H9 (cell line): Measurements from ENCODE around the gene APPL2. TPM values are rescaled to one million over a fixed set of nuclear protein-coding genes. Genes with fewer than 3 reads are reported as not detected.

Experiments used
- DNase-seq: peaks from one replicate; pipeline ENCODE4 v3.0.0-alpha.2; 2017
- H2AFZ ChIP-seq: one replicate; pipeline ENCODE4 v1.6.1; 2013; ENCODE audit warnings: mild to moderate bottlenecking, low read length, control low read depth, moderate library complexity
- H2AK5ac ChIP-seq: 2 replicates; pipeline ENCODE4 v1.6.1; 2013; ENCODE audit warnings: low read length, control low read depth, mixed read lengths; ENCODE audit not compliant: insufficient read length
- H2BK120ac ChIP-seq: one replicate; pipeline ENCODE4 v1.6.1; 2013; ENCODE audit warnings: low read depth, mild to moderate bottlenecking, low read length, control low read depth, inconsistent platforms; ENCODE audit not compliant: poor library complexity, severe bottlenecking
- H2BK12ac ChIP-seq: 2 replicates; pipeline ENCODE4 v1.6.1; 2013; ENCODE audit warnings: low read length, control low read depth, mixed read lengths, low read depth; ENCODE audit not compliant: insufficient read length
- H2BK15ac ChIP-seq: 2 replicates; pipeline ENCODE4 v1.6.1; 2013; ENCODE audit warnings: low read depth, low read length, control low read depth
- H2BK20ac ChIP-seq: one replicate; pipeline ENCODE4 v1.6.1; 2013; ENCODE audit warnings: low read depth, mild to moderate bottlenecking, low read length, control low read depth, inconsistent platforms; ENCODE audit not compliant: poor library complexity, severe bottlenecking
- H2BK5ac ChIP-seq: 2 replicates; pipeline ENCODE4 v1.6.1; 2013; ENCODE audit warnings: low read length, control low read depth, mixed read lengths; ENCODE audit not compliant: insufficient read length
- H3K14ac ChIP-seq: 2 replicates; pipeline ENCODE4 v1.6.1; 2013; ENCODE audit warnings: low read length, control low read depth; ENCODE audit not compliant: insufficient read depth
- H3K18ac ChIP-seq: 2 replicates; pipeline ENCODE4 v1.6.1; 2013; ENCODE audit warnings: low read depth, mild to moderate bottlenecking, mixed read lengths, low read length, control low read depth; ENCODE audit not compliant: insufficient read length
- H3K23ac ChIP-seq: 2 replicates; pipeline ENCODE4 v1.6.1; 2013; ENCODE audit warnings: low read length, control low read depth, mixed read lengths, low read depth; ENCODE audit not compliant: insufficient read length
- H3K23me2 ChIP-seq: 2 replicates; pipeline ENCODE4 v1.6.1; 2013; ENCODE audit warnings: low read depth, mild to moderate bottlenecking, mixed read lengths, low read length, control low read depth; ENCODE audit not compliant: insufficient read length, poor library complexity, severe bottlenecking
- H3K27ac ChIP-seq: 2 replicates; pipeline ENCODE4 v1.5.1; 2013; ENCODE audit warnings: low read length, control low read depth, mixed read lengths, low read depth; ENCODE audit not compliant: insufficient read length
- H3K27me3 ChIP-seq: 2 replicates; pipeline ENCODE4 v1.6.1; 2013; ENCODE audit warnings: low read length, control low read depth, inconsistent platforms; ENCODE audit not compliant: insufficient read depth
- H3K4ac ChIP-seq: 2 replicates; pipeline ENCODE4 v1.6.1; 2013; ENCODE audit warnings: low read depth, mild to moderate bottlenecking, control low read depth, inconsistent platforms, low read length, moderate library complexity
- H3K4me1 ChIP-seq: 2 replicates; pipeline ENCODE4 v1.6.1; 2013; ENCODE audit warnings: low read length, control low read depth, inconsistent platforms; ENCODE audit not compliant: insufficient read depth
- H3K4me2 ChIP-seq: 2 replicates; pipeline ENCODE4 v1.6.1; 2013; ENCODE audit warnings: low read length, control low read depth, mixed read lengths; ENCODE audit not compliant: insufficient read length, insufficient read depth
- H3K56ac ChIP-seq: 2 replicates; pipeline ENCODE4 v1.6.1; 2013; ENCODE audit warnings: low read depth, mild to moderate bottlenecking, mixed read lengths, low read length, control low read depth; ENCODE audit not compliant: insufficient read length
- H3K79me1 ChIP-seq: 2 replicates; pipeline ENCODE4 v1.6.1; 2013; ENCODE audit warnings: low read depth, mild to moderate bottlenecking, moderate library complexity, low read length, control low read depth, inconsistent platforms; ENCODE audit not compliant: insufficient read depth, poor library complexity, severe bottlenecking
- H3K79me2 ChIP-seq: 2 replicates; pipeline ENCODE4 v1.6.1; 2013; ENCODE audit warnings: low read length, control low read depth, inconsistent platforms; ENCODE audit not compliant: insufficient read depth
- H3K9ac ChIP-seq: 2 replicates; pipeline ENCODE4 v1.6.1; 2013; ENCODE audit warnings: low read length, control low read depth, mixed read lengths; ENCODE audit not compliant: insufficient read length; ENCODE audit errors: extremely low read depth
- H3K9me3 ChIP-seq: one replicate; pipeline ENCODE4 v1.6.1; 2013; ENCODE audit warnings: low read depth, low read length, inconsistent platforms; ENCODE audit not compliant: control insufficient read depth
- H3T11ph ChIP-seq: one replicate; pipeline ENCODE4 v1.6.1; 2013; ENCODE audit warnings: mild to moderate bottlenecking, low read length, control low read depth, inconsistent platforms
- H4K20me1 ChIP-seq: one replicate; pipeline ENCODE4 v1.6.1; 2013; ENCODE audit not compliant: control insufficient read depth, insufficient read length, insufficient read depth
- H4K5ac ChIP-seq: 2 replicates; pipeline ENCODE4 v1.6.1; 2013; ENCODE audit warnings: low read depth, mild to moderate bottlenecking, mixed read lengths, low read length, control low read depth; ENCODE audit not compliant: insufficient read length
- H4K8ac ChIP-seq: replicated peaks from 2 replicates; pipeline ENCODE4 v1.6.1; 2013; ENCODE audit warnings: low read length, control low read depth, mixed read lengths, low read depth; ENCODE audit not compliant: insufficient read length
- H4K91ac ChIP-seq: 2 replicates; pipeline ENCODE4 v1.6.1; 2013; ENCODE audit warnings: low read depth, mild to moderate bottlenecking, moderate library complexity, mixed read lengths, low read length, control low read depth; ENCODE audit not compliant: insufficient read length
- H3K27ac Mint-ChIP-seq, 3 experiments: 2 replicates in 2 of 3; 3 replicates in 1 of 3; pipeline ENCODE4 v1.8.0; 2020 to 2021; ENCODE audit warnings: mixed read lengths in 3 of 3, mild to moderate bottlenecking in 1 of 3, moderate library complexity in 1 of 3
- H3K27me3 Mint-ChIP-seq: 2 replicates; pipeline ENCODE4 v1.8.0; 2021; ENCODE audit warnings: low read depth, mild to moderate bottlenecking, moderate library complexity, mixed read lengths
- H3K36me3 Mint-ChIP-seq, 3 experiments: 2 replicates in 2 of 3; 3 replicates in 1 of 3; pipeline ENCODE4 v1.8.0; 2020 to 2021; ENCODE audit warnings: low read depth in 3 of 3, mixed read lengths in 3 of 3; ENCODE audit not compliant: insufficient read depth in 1 of 3
- H3K4me1 Mint-ChIP-seq, 2 experiments: 2 replicates each; pipeline ENCODE4 v1.8.0; 2020; ENCODE audit warnings: mixed read lengths in 2 of 2
- H3K4me3 Mint-ChIP-seq, 2 experiments: 2 replicates in 1 of 2; 3 replicates in 1 of 2; pipeline ENCODE4 v1.8.0; 2020 to 2021; ENCODE audit warnings: mild to moderate bottlenecking in 2 of 2, mixed read lengths in 2 of 2, moderate library complexity in 1 of 2
- H3K9me3 Mint-ChIP-seq, 2 experiments: 2 replicates in 1 of 2; 3 replicates in 1 of 2; pipeline ENCODE4 v1.8.0; 2020; ENCODE audit warnings: mild to moderate bottlenecking in 2 of 2, mixed read lengths in 2 of 2, moderate library complexity in 1 of 2
- CTCF ChIP-seq: fragments of 200-600 bp; sonication (generic); conservative IDR thresholded peaks from 3 replicates; pipeline ENCODE4 v1.8.0; 2021; ENCODE audit warnings: antibody characterized with exemption, mild to moderate bottlenecking
- WGBS: extraction: QIAGEN DNeasy Blood & Tissue Kit; methylation state at CpG from one replicate; pipeline ENCODE4 v1.1.7; 2013; ENCODE audit warnings: missing lambda C conversion rate, low lambda C conversion rate, mixed read lengths; ENCODE audit not compliant: insufficient read length; ENCODE audit errors: extremely low coverage; 5-methylcytosine and 5-hydroxymethylcytosine counted together
- total RNA-seq: library from RNA; stranded (reverse); gene quantifications from 2 replicates; pipeline ENCODE4 v1.2.1, GENCODE V29; 2021

Gene APPL2
- total RNA-seq, 1 experiment from 2014 or later = 18.5 TPM

GRCh38 chr12:105231396-105231795 lies 4.6 kb downstream of the APPL2 start:
- H2BK12ac ChIP-seq = no peak overlapping the region
- no peak overlapping the region for H3K23ac ChIP-seq
- Mint-ChIP-seq H3K4me1 (peaks cover 12 to 18% of the 10 kb centered on the region in 2 experiments), H3K27me3 (no peaks in the 10 kb centered on the region; the same call in 1 of the 2 replicates), H3K9me3 (no peaks in the 10 kb centered on the region), H3K4me3 (no peak overlapping the region), H3K36me3 (peaks cover 5 to 21% (median 20%) of the 10 kb centered on the region in 3 experiments; a peak in 6 of 7 replicates), H3K27ac (no peak overlapping the region)
- no peak overlapping the region for H2BK120ac ChIP-seq
- H4K5ac ChIP-seq = no peak overlapping the region
- H2BK20ac ChIP-seq = no peak overlapping the region
- H3K9me3 ChIP-seq = no peaks in the 10 kb centered on the region
- H3K27me3 ChIP-seq = no peaks in the 10 kb centered on the region
- no peak overlapping the region for H2AFZ ChIP-seq
- H3K18ac ChIP-seq = no peak overlapping the region
- H2BK5ac ChIP-seq = no peak overlapping the region
- no peak overlapping the region for H2AK5ac ChIP-seq
- no peak overlapping the region for H4K8ac ChIP-seq
- H3K4ac ChIP-seq = no peak overlapping the region
- TF ChIP-seq CTCF = no peak
- H3K79me1 ChIP-seq = no peaks in the 10 kb centered on the region
- H4K91ac ChIP-seq = no peak overlapping the region
- no peaks in the 10 kb centered on the region for H4K20me1 ChIP-seq
- H3K4me2 ChIP-seq = no peak overlapping the region
- no peak overlapping the region for H3T11ph ChIP-seq
- DNase-seq = no peak
- H3K14ac ChIP-seq = no peak overlapping the region
- H3K4me1 ChIP-seq = no peaks in the 10 kb centered on the region
- no peak overlapping the region for H2BK15ac ChIP-seq
- WGBS = no CpG with 5 or more reads among the region's 5 CpGs
- H3K27ac ChIP-seq = no peak overlapping the region
- no peak overlapping the region for H3K9ac ChIP-seq
- H3K23me2 ChIP-seq = peaks cover 5% of the 10 kb centered on the region
- H3K79me2 ChIP-seq = 0 out of 2 replicates have a peak, but pooled peaks cover 2% of the 10 kb centered on the region
- no peak overlapping the region for H3K56ac ChIP-seq
